GM19328 (cell line): ENCODE measurements around the gene ACOT9.
"Not testable (repeated sequence)": the region's sequence is repeated elsewhere in the genome, so short reads cannot be mapped to it uniquely, and the experiment has no call there.

Experiments used
- ATAC-seq: cut with Tn5 transposase; IDR thresholded peaks from one replicate; pipeline ENCODE4 v1.9.1; 2021; ENCODE audit warnings: mild to moderate bottlenecking, moderate library complexity; ENCODE audit not compliant: unreplicated experiment

Gene ACOT9

DNA sequence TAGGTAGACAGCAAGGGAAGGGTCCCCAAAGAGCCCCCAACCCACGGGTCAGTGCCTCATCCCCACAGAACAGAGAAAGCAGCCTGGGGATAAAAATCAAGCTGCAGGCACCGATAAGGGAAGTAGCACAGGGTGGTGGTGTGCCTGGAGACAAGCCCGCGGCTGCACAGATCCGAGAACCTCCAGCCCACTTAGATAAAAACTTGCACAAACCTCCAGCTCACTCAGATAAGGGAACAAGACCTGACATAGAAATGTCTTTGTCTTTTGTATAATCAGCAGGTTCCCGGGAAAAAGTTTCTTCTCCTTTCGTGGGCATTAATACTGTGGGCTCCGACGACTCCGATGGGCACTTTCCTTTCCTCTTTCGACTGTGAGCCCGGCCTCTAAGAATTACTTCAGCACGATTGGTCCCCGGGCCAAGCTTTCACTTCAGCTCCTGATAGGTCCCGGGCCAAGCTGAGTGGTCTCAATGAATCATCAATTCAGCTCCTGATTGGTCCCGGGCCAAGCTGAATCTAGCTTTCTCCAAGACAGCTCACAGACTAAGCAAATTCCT, 43.4 kb downstream of the ACOT9 start:
- ATAC-seq = no peak

DNA sequence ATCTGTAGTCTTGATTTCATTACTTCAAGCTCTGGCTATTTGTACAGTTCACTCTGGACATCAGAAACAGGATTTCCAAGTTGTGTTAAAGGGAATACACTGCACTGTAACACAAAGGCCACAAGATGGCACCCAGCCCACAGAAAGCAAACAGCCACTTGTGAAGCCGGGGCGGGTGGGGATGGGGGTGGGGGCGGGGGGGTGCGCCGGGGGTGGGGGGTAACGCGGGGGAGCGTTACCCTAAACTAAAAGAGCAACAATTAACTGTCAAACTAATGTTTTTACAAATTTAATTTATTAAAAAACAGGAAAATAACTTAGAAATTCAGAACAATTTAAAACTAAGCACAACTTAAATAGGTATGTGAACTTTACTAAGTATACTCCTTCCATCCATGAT, 48.5 kb downstream of the ACOT9 start:
- no peak for ATAC-seq

DNA sequence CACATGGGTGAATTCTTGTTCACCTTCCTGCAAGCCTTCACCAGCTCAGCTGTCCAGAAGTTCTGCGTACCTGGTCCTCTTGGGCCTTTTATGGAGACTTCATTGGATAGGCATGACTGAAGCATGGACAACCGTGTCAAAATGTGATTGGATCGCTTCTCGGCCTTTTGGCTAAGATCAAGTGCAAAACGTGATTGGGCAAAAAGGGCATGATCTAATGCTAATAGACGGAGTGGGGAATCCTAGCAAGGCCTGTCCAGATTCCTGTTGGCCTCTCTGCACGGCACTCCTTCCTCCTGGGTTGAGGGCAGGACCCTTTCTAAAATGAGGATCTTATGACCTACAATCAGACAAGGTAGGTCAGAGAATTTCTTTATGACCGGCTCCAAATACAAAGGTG, 50.9 kb downstream of the ACOT9 start:
- no peak for ATAC-seq

DNA sequence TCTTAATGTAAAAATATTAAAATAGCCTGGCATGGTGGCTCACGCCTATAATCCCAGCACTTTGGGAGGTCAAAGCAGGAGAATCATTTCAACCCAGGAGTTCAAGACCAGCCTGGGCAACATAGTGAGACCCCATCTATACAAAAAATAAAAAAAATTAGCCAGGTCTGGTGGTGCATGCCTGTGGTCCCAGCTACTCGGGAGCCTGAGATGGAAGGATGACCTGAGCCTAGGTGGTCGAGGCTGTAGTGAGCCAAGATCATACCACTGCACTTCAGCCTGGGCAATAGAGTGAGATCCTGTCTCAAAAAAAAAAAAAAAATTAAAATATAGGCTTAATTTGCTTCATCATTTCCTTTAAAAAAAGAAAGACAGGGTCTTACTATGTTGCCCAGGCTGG, 66.6 kb downstream of the ACOT9 start:
- ATAC-seq = not testable (repeated sequence)

DNA sequence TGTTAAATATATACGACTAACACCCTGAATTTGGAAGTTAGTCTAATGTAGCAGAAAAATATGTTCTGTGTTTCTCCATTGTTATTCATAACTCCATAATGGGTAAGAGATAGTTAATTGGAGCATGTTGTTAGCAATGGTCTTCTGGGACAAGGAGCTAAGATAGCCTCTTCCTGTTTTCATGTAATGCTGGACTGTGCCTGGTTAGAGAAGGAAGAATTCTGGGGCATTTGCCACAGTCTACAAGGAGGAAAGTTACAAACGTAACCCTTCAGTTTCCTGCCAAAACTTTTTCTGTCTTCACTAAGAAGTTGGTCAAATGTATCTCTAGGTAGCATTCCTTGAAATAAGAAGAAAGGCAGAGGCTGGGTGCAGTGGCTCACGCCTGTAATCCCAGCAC, 70.0 kb downstream of the ACOT9 start:
- ATAC-seq = no peak

DNA sequence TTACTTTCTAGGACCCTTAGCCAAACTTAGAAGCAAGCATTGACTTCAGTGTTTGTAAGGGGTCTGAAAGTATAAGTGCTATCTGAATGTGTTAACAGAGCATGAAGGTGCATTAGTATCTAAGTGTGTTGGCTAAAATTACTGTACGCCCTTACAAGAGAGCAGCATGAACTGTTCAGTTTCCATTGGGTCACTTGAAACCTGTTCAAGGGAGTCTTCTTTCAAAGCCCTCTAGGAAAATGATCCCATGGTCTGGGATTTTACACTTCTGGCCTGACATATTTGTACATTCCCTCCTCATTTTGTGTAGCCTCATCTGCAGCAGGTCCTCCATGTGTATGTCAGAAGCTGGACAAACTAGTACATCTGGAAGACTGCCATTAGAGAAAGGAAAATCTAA, 72.5 kb downstream of the ACOT9 start:
- no peak for ATAC-seq

DNA sequence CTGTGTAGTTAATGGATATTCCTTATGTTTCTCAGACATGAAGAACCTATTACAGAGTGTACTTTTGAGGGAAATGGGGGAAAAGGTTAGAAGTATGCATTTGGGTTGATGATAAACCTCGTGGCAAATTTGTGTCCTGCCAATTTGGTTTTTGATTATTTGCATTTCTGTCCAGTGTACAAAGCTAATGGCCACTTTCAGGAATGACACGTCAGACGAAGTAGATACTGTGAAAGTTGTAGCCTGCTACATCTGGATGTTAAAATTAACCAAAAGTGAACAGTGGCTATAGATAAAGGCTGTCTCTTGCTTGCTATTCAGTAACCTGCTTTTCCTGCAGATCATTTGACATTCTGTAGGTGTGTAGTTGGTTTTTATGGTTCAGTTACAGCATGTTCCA, 74.7 kb downstream of the ACOT9 start:
- no peak for ATAC-seq

DNA sequence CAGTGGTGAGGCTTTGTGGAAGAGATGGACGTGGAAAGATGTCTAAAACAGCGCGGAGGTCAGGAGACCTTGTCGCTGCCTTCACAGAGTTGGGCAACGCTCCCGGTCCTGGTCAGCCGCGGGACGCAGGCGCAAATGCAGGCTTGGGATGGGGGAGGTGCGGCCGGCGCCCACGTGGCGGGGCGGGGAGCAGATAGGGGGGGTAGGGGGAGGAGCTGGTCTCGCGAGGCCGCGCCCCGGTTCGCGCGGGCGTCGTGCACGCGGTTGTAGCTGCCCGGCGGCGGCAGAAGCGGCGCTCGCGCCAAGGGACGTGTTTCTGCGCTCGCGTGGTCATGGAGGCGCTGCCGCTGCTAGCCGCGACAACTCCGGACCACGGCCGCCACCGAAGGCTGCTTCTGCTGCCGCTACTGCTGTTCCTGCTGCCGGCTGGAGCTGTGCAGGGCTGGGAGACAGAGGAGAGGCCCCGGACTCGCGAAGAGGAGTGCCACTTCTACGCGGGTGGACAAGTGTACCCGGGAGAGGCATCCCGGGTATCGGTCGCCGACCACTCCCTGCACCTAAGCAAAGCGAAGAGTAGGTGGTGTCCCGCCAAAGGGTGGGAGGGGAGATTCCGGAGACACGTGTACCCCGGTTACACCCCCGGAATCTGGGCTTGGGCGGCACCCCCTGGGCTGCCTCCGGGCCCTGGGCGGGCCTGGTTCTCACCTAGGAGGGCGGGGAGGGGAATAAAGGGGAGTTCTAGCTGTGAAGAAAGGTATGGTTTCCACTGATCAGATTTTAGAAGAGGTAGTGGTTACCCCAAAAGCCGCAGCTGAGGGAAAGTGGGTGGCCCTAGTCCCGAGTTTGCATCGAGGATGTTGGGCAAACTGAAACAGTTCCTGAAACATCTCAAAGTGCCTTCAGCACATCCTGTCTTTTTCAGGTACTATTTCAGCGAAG, 75.6 kb downstream of the ACOT9 start, which contains the start of gene PRDX4:
PRDX4 (plus strand) TSS at position 255 of the 939 bp plus-strand sequence; CDS start at position 333, 78 bp downstream.
- ATAC-seq = peak; percentile 57

DNA sequence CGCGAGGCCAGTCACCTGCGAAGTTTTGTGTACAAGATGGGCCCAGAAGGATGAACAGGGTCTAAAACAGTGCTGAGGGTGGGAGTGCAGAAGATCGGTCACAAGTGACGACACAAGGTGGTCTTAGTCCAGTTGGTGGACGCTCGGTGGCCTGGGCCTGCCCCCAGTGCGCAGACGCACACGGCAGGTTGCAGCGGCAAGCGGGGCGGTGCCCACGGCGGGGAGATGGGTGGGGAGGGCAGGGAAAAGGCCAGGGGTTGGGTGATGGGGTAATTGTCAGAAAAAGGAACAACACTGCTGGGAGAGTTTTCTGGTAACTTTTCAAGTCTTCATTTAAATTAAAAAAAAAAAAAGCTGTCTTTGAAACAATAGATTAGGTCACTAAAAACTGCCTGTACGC, 76.8 kb downstream of the ACOT9 start:
- ATAC-seq = no peak

DNA sequence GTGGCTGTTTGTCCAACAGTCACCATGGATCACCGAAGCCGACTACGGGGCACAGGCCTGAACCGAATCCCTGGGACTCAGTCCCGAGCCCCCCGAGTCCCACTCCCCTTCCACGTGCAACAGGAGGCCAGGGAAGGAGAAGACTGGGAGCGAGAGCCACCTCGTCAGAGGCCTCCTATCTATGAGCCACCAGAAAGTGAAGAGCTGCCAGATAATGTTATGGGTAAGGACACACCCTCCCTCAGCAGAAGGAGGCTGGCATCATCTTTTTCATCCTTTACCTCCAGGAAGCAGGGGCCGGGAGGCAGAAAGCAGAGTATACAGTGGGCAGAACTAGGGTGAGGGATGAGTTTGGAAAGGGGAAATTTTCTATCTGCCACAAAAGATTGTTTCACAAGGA, 78.6 kb downstream of the ACOT9 start:
- ATAC-seq = no peak

DNA sequence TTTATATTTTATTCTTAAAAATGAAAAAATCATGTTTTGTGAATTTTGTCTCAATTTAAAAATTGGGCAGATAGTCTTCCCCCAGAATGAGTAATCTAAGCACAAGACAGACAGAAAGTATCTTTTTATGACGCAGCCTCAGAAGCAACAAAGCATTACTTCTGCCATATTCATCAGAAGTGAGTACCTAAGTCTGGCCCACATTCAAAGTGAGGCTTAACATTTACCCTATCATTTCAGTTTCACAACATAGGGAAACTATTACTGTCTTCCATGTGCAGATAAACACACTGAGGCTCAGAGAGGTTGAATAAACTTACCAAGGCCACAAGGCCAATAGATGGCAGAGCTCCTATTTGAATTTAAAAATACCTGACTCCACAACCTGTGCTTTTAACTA, 80.2 kb downstream of the ACOT9 start:
- ATAC-seq = no peak

DNA sequence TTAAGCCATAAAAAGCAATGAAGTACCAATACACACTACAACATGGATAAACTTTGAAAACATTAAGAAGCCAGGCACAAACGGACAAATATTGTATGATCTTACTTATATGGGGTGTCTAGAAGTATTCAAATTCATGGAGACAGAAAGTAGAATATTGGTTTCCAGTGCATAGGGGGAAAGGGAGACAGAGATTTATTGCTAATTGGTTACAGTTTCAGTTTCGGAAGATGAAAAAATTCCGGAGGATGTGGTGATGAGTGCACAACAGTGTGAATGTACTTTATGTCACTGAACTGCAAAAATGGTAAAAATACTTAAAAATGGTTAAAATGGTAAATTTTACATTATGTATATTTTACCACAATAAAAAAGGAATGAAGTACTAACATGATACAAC, 80.9 kb downstream of the ACOT9 start:
- ATAC-seq = peak; percentile 41

DNA sequence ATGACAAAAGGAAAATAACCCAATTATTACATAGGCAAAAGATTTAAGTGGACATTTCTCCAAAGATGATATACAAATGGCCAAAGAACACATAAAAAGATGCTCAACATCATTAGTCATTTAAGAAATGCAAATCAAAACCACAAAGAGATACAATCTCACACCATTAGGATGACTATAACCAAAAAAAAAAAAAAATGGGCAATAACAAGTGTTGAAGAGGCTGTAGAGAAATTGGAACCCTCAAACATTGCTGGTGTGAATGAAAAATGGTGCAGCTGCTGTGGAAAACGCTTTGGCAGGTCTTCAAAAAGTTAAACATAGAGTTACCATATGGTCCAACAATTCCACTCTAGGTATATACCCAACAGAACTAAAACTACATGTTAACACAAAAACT, 81.4 kb downstream of the ACOT9 start:
- no peak for ATAC-seq

DNA sequence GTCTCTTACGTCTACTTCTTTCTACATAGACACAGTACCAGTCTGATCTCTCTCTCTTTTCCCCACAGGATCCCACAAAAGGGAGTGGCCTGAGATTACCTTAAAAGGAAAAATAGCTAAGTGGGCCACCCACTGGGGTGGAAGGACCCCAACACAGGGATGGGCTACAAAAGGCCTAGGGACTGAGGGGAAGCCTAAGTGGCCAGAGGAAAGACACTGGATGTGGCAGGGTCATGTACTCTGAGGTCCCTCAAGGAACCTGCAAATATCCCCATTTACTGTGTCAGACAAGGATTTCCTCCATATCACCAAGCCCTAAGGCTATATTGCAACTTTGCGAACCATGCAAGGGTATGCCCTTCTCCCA, 82.3 kb downstream of the ACOT9 start:
- no peak for ATAC-seq

DNA sequence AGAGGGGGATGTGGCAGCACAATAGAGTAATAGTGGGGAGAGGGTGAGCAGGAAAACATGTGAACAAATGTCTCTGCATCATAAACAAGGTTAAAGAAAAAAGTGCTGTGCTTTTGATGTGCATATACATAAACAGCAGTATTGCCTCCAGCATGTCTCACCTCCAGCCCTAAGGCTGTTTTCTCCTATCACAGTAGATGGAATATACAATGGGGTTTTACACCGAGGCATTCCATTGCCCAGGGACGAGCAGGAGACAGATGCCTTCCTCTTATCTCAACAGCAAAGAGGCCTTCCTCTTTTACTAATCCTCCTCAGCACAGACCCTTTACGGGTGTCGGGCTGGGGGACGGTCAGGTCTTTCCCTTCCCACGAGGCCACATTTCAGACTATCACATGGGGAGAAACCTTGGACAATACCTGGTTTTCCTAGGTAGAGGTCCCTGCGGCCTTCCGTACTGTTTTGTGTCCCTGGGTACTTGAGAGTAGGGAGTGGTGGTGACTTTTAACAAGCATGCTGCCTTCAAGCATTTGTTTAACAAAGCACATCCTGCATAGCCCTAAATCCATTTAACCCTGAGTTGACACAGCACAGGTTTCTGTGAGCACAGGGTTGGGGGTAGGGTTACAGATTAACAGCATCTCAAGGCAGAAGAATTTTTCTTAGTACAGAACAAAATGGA, 82.9 kb downstream of the ACOT9 start:
- not testable (repeated sequence) for ATAC-seq

DNA sequence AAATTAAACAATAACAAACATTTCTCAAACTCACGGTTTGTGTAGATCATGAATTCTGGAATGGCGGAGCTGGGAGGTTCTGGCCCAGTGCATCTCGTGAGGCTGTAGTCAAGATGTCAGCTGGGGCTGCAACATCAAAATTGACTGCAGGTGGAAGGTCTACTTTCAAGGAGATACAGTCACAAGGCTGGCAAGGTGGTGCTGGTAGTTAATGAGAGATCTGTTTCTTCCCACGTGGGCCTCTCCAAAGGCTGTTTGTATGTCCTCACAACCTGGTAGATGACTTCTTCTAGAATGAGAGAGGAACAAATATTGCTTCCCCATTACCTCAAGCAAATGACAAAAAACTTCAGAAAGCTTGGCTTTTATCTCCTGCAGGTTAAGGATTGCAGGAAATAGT, 83.7 kb downstream of the ACOT9 start:
- ATAC-seq = no peak

DNA sequence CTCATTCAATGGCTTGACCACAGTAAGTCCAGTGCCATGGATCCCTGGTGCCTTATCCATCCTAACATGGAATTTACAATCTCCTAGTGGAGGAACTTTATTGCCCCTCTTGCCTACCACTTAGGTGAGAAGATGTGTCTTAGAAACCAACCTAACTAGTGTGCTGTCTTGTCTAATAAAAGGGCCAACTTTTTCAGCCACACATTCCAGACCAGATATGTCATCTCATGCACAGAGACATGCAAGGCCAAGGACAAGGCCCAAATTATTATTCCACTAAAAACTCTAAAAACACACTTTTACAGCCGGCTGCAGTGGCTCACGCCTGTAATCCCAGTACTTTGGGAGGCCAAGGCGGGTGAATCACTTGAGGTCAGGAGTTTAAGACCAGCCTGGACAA, 86.4 kb downstream of the ACOT9 start:
- ATAC-seq = no peak

DNA sequence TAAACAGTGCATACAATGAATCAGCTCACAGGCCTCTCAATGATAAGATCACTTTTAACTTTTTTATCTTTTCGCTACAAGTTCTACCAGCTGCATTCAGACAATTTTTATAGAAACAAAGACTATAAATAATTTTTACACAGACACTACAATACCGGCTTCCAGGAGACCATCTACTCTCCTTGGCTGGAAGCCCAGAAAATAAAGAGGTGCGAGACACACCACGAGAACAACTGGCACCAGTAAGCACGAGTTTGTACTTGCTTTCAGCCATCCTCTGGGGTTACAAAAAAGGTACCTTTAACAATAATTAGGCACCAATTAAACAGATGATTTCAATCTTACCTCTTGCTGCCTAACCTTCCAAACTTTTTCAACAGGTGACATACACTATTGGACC, 87.0 kb downstream of the ACOT9 start:
- no peak for ATAC-seq
